ENCODE measurements around the gene LIMK2.

Gene LIMK2

DNA sequence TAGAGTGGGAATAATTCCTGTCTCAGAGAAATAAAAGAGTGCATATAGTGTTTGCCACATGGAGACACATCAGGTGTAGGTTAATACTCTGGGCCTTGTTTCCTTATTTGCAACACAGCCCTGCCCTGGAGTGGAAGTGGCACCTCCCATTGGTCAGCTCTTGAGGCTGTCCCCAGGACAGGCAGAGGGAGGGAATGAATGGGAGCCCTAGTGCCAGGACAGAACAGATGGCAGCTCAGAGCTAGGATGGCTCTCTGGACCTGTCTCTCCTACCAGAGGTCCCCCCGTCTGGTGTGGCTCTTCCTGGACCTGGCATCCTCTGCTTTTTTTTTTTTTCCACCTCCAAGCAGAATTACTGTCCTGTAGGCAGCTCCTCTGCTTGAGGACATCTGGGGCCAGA, 35.6 kb downstream of the LIMK2 start:
- Histone ChIP-seq H3K27ac (ENCODE audit: low read depth, low read length) (no peak overlapping the region), H4K8ac (ENCODE audit: low read depth, low read length) (no peak overlapping the region), H3K27me3 (ENCODE audit: insufficient read depth, low read length, poor library complexity) (no peaks in the 10 kb centered on the region), H3K23ac (ENCODE audit: low read length) (no peak overlapping the region), H2AK5ac (ENCODE audit: low read length) (no peak overlapping the region), H3K9ac (ENCODE audit: low read length) (peak overlapping the region; percentile 49), H2BK120ac (ENCODE audit: low read depth, low read length) (no peak overlapping the region), H3K18ac (ENCODE audit: low read length) (no peak overlapping the region), H3K36me3 (ENCODE audit: control insufficient read depth, insufficient read depth, low read length) (no peaks in the 10 kb centered on the region), H2BK5ac (ENCODE audit: low read length) (no peak overlapping the region), H3K4me3 (ENCODE audit: low read length) (no peak overlapping the region), H3K79me2 (ENCODE audit: control insufficient read depth, insufficient read depth, low read length) (no peaks in the 10 kb centered on the region), H3K4ac (ENCODE audit: low read depth, low read length) (no peak overlapping the region), H3K4me1 (ENCODE audit: control insufficient read depth, low read depth, low read length) (peaks cover 15% of the 10 kb centered on the region), H3K4me2 (ENCODE audit: low read length) (peak overlapping the region; percentile 6), H2BK15ac (replicated peaks; ENCODE audit: low read depth) (no peak overlapping the region), H4K5ac (ENCODE audit: low read length) (no peak overlapping the region), H3K79me1 (ENCODE audit: low read length) (peaks cover 7% of the 10 kb centered on the region), H3K56ac (ENCODE audit: low read length) (peak overlapping the region; percentile 75)
- no CpG with 5 or more reads among the region's 1 CpG for WGBS (ENCODE audit: extremely low coverage, insufficient coverage, low lambda C conversion rate)
- DNase-seq: no peak

DNA sequence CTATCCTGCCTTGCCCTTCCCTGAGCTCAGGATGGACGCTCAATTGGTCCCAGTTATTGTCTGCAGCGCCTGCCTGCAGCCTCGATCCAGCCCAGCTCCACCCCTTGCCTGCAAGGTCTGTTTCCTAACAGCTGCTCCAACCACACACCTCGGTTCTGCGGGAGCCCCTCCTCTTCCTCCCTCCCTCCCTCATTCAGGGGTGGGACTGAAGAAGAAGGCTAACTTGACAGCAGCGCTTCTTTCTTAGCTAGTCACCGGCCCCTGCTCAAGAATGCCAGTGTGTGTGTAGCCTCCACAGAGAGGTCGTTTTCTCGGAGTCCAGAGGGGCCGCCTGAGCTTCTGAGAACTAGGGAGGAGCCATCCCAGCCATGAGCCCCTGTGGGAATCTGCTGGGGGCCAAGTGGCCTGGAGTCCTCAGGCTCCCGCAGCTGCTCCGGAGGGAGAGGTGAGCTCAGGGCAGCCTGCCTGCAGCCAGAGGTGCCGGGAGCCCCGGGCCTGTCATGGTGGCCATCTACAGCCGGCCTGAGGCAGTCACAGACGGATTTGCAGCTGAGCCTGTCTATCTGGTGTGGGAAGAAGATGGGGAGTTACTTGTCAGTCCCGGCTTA, 36.1 kb downstream of the LIMK2 start:
- no peak overlapping the region for H2BK120ac ChIP-seq (ENCODE audit: low read depth, low read length)
- no peak overlapping the region for H3K23ac ChIP-seq (ENCODE audit: low read length)
- peak overlapping the region; percentile 22 for H3K4me2 ChIP-seq (ENCODE audit: low read length)
- peak; percentile 96 for DNase-seq
- H3K79me1 ChIP-seq (ENCODE audit: low read length): peaks cover 7% of the 10 kb centered on the region
- no peak overlapping the region for H3K18ac ChIP-seq (ENCODE audit: low read length)
- WGBS (ENCODE audit: extremely low coverage, insufficient coverage, low lambda C conversion rate): no CpG with 5 or more reads among the region's 17 CpGs
- H3K56ac ChIP-seq (ENCODE audit: low read length): peak overlapping the region; percentile 75
- H2AK5ac ChIP-seq (ENCODE audit: low read length): no peak overlapping the region
- H4K5ac ChIP-seq (ENCODE audit: low read length): no peak overlapping the region
- no peak overlapping the region for H4K8ac ChIP-seq (ENCODE audit: low read depth, low read length)
- H3K9ac ChIP-seq (ENCODE audit: low read length): peak overlapping the region; percentile 49
- no peak overlapping the region for H3K4me3 ChIP-seq (ENCODE audit: low read length)
- H3K4me1 ChIP-seq (ENCODE audit: control insufficient read depth, low read depth, low read length): peaks cover 15% of the 10 kb centered on the region
- H3K79me2 ChIP-seq (ENCODE audit: control insufficient read depth, insufficient read depth, low read length): no peaks in the 10 kb centered on the region
- H3K27ac ChIP-seq (ENCODE audit: low read depth, low read length): no peak overlapping the region
- no peak overlapping the region for H2BK5ac ChIP-seq (ENCODE audit: low read length)
- no peak overlapping the region for H2BK15ac ChIP-seq (replicated peaks; ENCODE audit: low read depth)
- H3K36me3 ChIP-seq (ENCODE audit: control insufficient read depth, insufficient read depth, low read length): no peaks in the 10 kb centered on the region
- no peaks in the 10 kb centered on the region for H3K27me3 ChIP-seq (ENCODE audit: insufficient read depth, low read length, poor library complexity)
- H3K4ac ChIP-seq (ENCODE audit: low read depth, low read length): no peak overlapping the region

DNA sequence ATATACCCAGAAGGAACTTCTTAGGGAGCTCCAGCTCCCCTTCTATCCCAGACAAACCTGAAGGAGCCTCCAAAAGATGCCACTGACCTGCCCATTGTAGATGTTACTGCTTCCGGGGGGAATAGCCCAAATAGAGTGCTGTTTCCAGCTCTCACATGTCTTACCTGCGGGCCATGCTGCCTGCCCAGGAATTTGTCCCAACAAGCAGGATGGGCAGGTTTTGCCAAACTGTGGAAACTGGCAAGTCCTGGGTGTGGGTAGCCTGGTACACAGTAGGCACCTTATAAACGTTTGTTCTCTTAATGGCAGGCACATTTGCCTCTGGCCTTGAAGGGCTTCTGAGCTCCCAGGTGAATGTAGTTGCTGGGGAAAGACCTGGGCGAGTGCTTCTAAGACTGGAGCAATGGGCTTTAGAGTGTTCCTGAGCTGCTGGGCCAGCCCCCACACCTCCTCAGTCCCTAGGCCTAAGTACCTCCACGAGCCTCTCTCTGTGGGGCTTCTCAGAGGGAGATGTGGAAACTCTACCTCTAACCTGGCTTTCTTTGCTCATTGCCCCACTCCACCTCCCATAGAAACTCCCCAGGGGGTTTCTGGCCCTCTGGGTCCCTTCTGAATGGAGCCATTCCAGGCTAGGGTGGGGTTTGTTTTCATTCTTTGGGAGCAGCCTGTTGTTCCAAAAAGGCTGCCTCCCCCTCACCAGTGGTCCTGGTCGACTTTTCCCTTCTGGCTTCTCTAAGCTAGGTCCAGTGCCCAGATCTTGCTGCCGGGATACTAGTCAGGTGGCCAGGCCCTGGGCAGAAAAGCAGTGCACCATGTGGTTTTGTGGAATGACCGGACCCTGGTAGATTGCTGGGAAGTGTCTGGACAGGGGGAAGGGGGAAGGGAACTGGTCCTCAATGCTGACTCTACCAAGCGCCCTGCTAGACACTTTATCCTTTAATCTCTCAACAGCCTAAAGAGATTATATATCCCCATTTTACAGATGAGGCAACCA, 37.2 kb downstream of the LIMK2 start:
- no peak overlapping the region for H2BK15ac ChIP-seq (replicated peaks; ENCODE audit: low read depth)
- H3K18ac ChIP-seq (ENCODE audit: low read length): no peak overlapping the region
- WGBS (ENCODE audit: extremely low coverage, insufficient coverage, low lambda C conversion rate): no CpG with 5 or more reads among the region's 9 CpGs
- no peak overlapping the region for H2BK5ac ChIP-seq (ENCODE audit: low read length)
- H3K79me2 ChIP-seq (ENCODE audit: control insufficient read depth, insufficient read depth, low read length): no peaks in the 10 kb centered on the region
- H3K4me3 ChIP-seq (ENCODE audit: low read length): no peak overlapping the region
- H3K4ac ChIP-seq (ENCODE audit: low read depth, low read length): no peak overlapping the region
- no peak overlapping the region for H3K23ac ChIP-seq (ENCODE audit: low read length)
- H3K4me1 ChIP-seq (ENCODE audit: control insufficient read depth, low read depth, low read length): peaks cover 8% of the 10 kb centered on the region
- no peak overlapping the region for H3K27ac ChIP-seq (ENCODE audit: low read depth, low read length)
- H3K56ac ChIP-seq (ENCODE audit: low read length): no peak overlapping the region
- H2BK120ac ChIP-seq (ENCODE audit: low read depth, low read length): no peak overlapping the region
- no peak overlapping the region for H2AK5ac ChIP-seq (ENCODE audit: low read length)
- no peak overlapping the region for H3K4me2 ChIP-seq (ENCODE audit: low read length)
- peaks cover 7% of the 10 kb centered on the region for H3K79me1 ChIP-seq (ENCODE audit: low read length)
- H4K8ac ChIP-seq (ENCODE audit: low read depth, low read length): no peak overlapping the region
- no peak for DNase-seq
- H3K27me3 ChIP-seq (ENCODE audit: insufficient read depth, low read length, poor library complexity): no peaks in the 10 kb centered on the region
- no peak overlapping the region for H4K5ac ChIP-seq (ENCODE audit: low read length)
- H3K9ac ChIP-seq (ENCODE audit: low read length): no peak overlapping the region
- no peaks in the 10 kb centered on the region for H3K36me3 ChIP-seq (ENCODE audit: control insufficient read depth, insufficient read depth, low read length)

DNA sequence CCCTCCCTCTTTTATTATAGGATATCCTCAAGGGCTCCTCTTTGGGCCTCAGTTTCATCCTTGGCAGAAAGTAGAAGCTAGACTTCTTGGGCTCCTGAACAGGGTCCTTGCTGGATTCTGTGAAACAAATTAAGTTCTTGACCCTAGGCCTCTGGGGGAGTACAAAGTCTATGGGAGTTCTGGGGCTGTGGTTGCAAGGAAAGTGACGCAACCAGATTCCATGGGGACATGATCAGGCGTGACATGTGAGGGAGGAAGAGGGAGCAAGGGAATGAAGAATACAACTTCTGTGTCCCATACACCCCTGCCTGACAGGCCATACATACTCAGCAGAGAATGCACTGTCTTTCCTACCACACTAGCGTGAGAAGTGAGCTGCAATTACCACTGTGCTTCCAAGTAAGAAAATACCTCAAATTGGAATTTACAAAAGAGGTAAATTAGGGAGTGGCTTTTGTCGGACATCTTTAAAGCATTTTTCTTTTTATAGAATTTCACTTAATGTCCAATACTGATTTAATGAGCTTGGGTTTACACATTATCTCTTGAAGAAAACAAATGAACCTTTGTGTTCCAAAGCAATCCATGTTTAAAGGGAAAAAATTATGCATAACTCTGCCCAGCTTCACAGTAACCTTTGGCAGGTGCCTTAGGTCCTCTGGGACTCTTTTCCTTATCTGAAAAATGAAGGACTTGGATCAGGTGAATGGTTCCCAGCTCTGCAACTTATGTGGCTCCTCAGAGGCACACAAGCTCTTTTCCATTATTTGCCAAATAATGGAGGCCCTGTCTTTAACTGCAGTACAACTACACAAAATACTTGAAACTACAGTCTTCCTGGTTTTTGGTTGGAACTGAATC, 38.9 kb downstream of the LIMK2 start:
- no peak overlapping the region for H3K4me3 ChIP-seq (ENCODE audit: low read length)
- H3K4ac ChIP-seq (ENCODE audit: low read depth, low read length): no peak overlapping the region
- H3K4me1 ChIP-seq (ENCODE audit: control insufficient read depth, low read depth, low read length): peaks cover 3% of the 10 kb centered on the region
- H2BK120ac ChIP-seq (ENCODE audit: low read depth, low read length): no peak overlapping the region
- H3K23ac ChIP-seq (ENCODE audit: low read length): no peak overlapping the region
- DNase-seq: no peak
- no CpG with 5 or more reads among the region's 4 CpGs for WGBS (ENCODE audit: extremely low coverage, insufficient coverage, low lambda C conversion rate)
- no peak overlapping the region for H2AK5ac ChIP-seq (ENCODE audit: low read length)
- H3K79me2 ChIP-seq (ENCODE audit: control insufficient read depth, insufficient read depth, low read length): no peaks in the 10 kb centered on the region
- H3K79me1 ChIP-seq (ENCODE audit: low read length): peaks cover 8% of the 10 kb centered on the region
- H3K36me3 ChIP-seq (ENCODE audit: control insufficient read depth, insufficient read depth, low read length): no peaks in the 10 kb centered on the region
- H2BK15ac ChIP-seq (replicated peaks; ENCODE audit: low read depth): no peak overlapping the region
- no peak overlapping the region for H4K5ac ChIP-seq (ENCODE audit: low read length)
- H3K27me3 ChIP-seq (ENCODE audit: insufficient read depth, low read length, poor library complexity): no peaks in the 10 kb centered on the region
- no peak overlapping the region for H4K8ac ChIP-seq (ENCODE audit: low read depth, low read length)
- H3K18ac ChIP-seq (ENCODE audit: low read length): no peak overlapping the region
- H2BK5ac ChIP-seq (ENCODE audit: low read length): no peak overlapping the region
- no peak overlapping the region for H3K9ac ChIP-seq (ENCODE audit: low read length)
- H3K4me2 ChIP-seq (ENCODE audit: low read length): no peak overlapping the region
- no peak overlapping the region for H3K56ac ChIP-seq (ENCODE audit: low read length)
- H3K27ac ChIP-seq (ENCODE audit: low read depth, low read length): no peak overlapping the region

DNA sequence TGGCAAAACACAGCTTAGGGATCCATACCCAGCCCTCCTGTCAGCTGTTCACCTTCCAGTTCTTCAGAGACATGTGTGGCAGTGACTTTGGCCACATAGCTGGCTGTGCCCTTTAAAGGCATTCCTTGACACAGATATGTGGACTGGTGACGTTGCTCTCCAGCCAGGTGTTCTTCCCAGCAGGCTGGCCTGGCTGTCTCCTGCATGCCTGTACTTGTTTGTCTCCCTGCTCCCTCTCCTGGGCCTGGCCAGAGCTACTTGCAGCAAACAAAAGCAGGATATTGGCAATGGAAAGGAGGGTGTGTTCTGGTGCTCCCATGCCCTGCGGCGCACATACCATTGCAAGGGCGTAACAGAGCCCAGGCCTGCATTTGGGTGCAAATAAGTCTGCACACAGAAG, 41.9 kb downstream of the LIMK2 start:
- H3K9ac ChIP-seq (ENCODE audit: low read length): no peak overlapping the region
- H3K27me3 ChIP-seq (ENCODE audit: insufficient read depth, low read length, poor library complexity): no peaks in the 10 kb centered on the region
- H3K56ac ChIP-seq (ENCODE audit: low read length): peak overlapping the region; percentile 44
- H3K4me2 ChIP-seq (ENCODE audit: low read length): no peak overlapping the region
- no peak overlapping the region for H3K27ac ChIP-seq (ENCODE audit: low read depth, low read length)
- H3K4me3 ChIP-seq (ENCODE audit: low read length): no peak overlapping the region
- H2BK5ac ChIP-seq (ENCODE audit: low read length): no peak overlapping the region
- no peak overlapping the region for H3K23ac ChIP-seq (ENCODE audit: low read length)
- H3K4me1 ChIP-seq (ENCODE audit: control insufficient read depth, low read depth, low read length): no peaks in the 10 kb centered on the region
- H2BK15ac ChIP-seq (replicated peaks; ENCODE audit: low read depth): no peak overlapping the region
- H3K79me1 ChIP-seq (ENCODE audit: low read length): peaks cover 10% of the 10 kb centered on the region
- no peak overlapping the region for H3K18ac ChIP-seq (ENCODE audit: low read length)
- no peaks in the 10 kb centered on the region for H3K36me3 ChIP-seq (ENCODE audit: control insufficient read depth, insufficient read depth, low read length)
- DNase-seq: peak; percentile 77
- H3K79me2 ChIP-seq (ENCODE audit: control insufficient read depth, insufficient read depth, low read length): no peaks in the 10 kb centered on the region
- no peak overlapping the region for H2AK5ac ChIP-seq (ENCODE audit: low read length)
- WGBS (ENCODE audit: extremely low coverage, insufficient coverage, low lambda C conversion rate): no CpG with 5 or more reads among the region's 4 CpGs
- H3K4ac ChIP-seq (ENCODE audit: low read depth, low read length): no peak overlapping the region
- no peak overlapping the region for H2BK120ac ChIP-seq (ENCODE audit: low read depth, low read length)
- no peak overlapping the region for H4K8ac ChIP-seq (ENCODE audit: low read depth, low read length)
- no peak overlapping the region for H4K5ac ChIP-seq (ENCODE audit: low read length)

All from mesendoderm (in vitro differentiated cells).